GM19455 (cell line): ENCODE measurements around the gene PLEK.
"Not testable (repeated sequence)": the region's sequence is repeated elsewhere in the genome, so short reads cannot be mapped to it uniquely, and the experiment has no call there.

Experiments used
- ATAC-seq: cut with Tn5 transposase; IDR thresholded peaks from one replicate; pipeline ENCODE4 v1.9.1; 2021; ENCODE audit not compliant: unreplicated experiment

The PLEK gene

DNA sequence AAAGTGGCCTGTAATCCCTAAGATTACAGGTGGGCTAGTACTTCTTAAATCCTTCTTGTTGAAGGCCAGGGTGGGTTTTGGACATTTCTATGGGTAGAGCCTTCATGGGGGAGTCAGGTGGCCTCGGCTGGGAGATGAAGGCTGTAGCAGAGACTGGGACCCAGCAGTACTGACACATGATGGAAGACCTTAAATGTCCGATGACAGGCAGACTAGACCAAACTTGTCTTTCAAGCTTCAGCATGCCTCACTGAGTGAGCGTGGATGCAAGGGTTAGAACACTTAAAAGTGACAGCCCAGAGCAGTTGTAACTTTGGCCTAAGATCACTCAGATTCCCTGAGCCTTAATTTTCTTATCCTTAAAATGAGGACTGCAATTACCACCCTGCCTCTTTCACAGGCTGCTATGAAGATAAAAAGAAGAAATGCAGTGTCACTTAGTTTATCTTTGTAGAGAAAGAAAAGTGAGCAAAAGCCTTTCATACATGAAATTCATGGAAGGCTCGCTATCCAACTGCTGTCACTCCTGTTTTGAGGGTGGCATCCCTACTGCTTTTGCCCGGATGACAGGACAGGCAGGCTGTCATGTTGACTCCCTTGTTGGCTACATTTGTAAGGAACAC is 19.5 kb downstream of the PLEK start:
- ATAC-seq, result no peak

GRCh38 chr2:68385220-68385906 is 20.3 kb downstream of the PLEK start:
- ATAC-seq, result no peak

DNA sequence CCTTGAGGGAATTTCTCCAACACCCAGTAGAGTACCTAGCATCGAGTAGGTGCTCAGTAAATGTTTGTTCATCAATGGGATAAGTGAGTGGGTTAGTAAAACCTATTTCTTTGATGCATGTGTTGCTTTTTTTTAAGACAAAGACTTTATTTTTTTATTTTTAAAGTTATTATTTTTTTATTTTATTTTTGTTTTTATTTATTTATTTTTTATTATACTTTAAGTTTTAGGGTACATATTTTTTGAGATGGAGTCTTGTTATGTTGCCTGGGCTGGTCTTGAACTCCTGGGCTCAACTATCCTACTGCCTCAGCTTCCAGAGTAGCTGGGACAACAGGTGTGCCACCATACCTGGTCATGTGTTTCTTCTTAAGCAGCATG is 20.8 kb downstream of the PLEK start:
- no peak for ATAC-seq

DNA sequence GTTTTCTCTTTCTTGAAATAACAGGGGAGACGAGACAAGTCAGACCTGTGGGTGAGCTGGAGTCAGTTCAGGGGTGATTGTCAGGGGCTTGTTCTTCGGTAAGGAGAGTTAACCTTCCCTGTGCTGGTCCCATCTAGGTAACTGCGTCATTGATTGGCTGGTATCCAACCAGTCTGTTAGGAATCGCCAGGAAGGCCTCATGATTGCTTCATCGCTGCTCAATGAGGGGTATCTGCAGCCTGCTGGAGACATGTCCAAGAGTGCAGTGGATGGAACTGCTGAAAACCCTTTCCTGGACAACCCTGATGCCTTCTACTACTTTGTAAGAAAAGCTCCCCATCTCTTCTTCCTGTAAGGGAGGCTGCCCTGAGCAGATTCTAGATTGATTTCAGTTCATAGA is 21.3 kb downstream of the PLEK start:
- no peak for ATAC-seq

DNA sequence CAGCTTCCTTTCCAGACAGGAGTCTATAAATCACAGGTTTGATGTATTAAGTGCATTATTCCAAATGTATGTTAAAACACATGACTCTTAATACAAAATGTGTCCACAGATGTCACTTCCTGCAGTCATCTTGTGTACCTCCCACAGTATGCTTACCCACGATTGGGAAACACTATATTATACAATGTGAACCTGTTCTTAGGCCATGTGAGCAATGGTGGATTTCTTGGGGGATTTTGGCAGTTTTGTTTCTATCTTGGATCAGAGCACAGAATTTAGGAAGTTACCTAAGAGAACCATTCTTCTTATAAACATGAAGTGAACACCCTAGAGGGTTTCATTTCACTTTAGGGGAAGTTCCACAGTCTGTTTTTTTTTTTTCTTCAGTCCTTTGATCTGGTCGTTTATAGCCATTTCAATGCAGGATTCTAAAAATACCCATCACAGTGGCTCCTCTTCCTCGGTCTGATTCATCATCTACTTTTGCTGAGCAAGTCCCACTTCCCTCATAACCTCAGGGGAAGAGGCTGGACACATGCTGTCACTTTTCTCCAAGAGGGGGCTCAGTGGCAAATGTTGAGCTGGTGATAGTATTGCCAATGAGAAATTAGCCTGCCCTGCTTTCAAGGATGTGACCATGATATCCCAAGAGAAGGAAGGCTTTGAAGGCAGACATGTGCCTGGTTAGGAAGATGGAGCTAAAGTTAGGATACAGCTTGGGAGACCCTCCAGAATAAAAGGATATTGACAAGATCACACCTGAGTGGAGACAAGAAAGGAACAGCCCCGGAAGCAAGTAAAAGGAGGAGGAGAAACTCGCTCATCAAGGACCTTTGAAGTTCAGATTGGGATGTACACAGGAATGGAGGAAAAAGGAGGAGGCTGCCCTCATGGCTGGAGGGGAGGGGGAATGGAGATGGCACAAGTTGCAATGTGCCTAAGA is 22.6 kb downstream of the PLEK start:
- ATAC-seq, result no peak

DNA sequence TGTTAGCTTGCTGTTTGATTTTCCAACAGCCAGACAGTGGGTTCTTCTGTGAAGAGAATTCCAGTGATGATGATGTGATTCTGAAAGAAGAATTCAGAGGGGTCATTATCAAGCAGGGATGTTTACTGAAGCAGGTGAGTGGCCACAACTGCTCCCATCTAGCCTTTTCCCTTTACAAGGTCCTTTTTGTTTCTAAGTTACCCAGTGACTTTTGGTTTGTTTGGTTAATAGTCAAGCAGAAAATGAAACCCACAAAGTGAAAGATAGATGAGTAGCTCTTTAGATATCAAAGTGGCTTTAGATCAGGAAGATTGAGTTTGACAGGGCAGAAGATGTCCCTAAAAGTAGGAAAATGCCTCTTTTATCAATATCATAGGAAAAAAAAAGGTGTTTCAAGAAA is 23.3 kb downstream of the PLEK start:
- no peak for ATAC-seq

- peak; percentile 39 for ATAC-seq
Measured at GRCh38 chr2:68388772-68389171, 23.7 kb downstream of the PLEK start.

- no peak for ATAC-seq
Measured at GRCh38 chr2:68390114-68390513, 25.0 kb downstream of the PLEK start.

GRCh38 chr2:68390586-68390985 is 25.5 kb downstream of the PLEK start:
- ATAC-seq, result no peak

DNA sequence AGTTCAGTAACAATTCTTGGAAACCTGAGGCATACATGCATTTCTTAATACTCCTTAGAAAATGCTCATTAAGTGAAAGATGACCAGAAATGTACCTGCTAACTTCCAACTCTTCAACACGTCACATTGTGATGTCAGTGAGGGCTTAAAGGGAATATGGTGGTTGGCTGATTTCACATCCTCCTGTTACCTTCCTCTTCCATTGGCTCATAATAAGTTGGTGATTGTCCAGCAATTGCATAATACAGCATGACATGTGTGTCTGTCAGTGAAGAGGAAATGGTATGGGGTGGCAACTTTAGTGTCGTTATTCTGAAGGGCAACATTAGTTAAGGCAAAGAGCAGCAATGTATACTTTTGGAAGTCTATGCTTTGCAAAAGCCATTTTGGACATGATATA is 26.0 kb downstream of the PLEK start:
- no peak for ATAC-seq

- no peak for ATAC-seq
Measured at GRCh38 chr2:68391869-68392268, 26.8 kb downstream of the PLEK start.

GRCh38 chr2:68396093-68396492 is 31.0 kb downstream of the PLEK start:
- ATAC-seq, result no peak

GRCh38 chr2:68397704-68398263 is 32.7 kb downstream of the PLEK start:
- not testable (repeated sequence) for ATAC-seq

DNA sequence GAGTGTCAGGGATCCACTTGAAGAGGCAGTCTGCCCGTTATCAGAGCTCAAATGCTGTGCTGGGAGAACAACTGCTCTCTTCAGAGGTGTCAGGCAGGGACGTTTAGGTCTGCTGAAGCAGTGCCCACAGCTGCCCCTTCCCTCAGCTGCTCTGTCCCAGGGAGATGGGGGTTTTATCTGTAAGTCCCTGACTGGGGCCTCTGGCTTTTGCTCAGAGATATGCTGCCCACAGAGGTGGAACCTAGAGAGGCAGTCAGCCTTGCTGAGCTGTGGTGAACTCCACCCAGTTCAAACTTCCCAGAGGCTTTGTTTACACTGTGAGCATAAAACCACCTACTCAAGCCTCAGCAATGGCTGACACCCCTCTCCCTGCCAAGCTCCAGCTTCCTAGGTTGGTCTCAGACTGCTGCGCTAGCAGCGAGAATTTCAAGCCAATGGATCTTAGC is 38.1 kb downstream of the PLEK start:
- ATAC-seq, result peak; percentile 66

GRCh38 chr2:68404164-68404563 is 39.1 kb downstream of the PLEK start:
- no peak for ATAC-seq

- ATAC-seq, result no peak
Measured at GRCh38 chr2:68404893-68405799, 40.1 kb downstream of the PLEK start.

- peak; percentile 69 for ATAC-seq
Measured at GRCh38 chr2:68411397-68412126, 46.5 kb downstream of the PLEK start.

- peak; percentile 51 for ATAC-seq
Measured at GRCh38 chr2:68412127-68412819, 47.2 kb downstream of the PLEK start.

- no peak for ATAC-seq
Measured at GRCh38 chr2:68413466-68413865, 48.4 kb downstream of the PLEK start.
